OCI-LY7 (cell line): Measurements from ENCODE around the gene NOBOX. TPM values are rescaled to one million over a fixed set of nuclear protein-coding genes. Genes with fewer than 3 reads are reported as not detected.

ENCODE experiments used
- BruUV-seq: library from RNA; stranded (reverse); fragments of 400-500 nt; replicated peaks from 2 replicates; lab custom pipeline; 2021; lab: Mats Ljungman, UMichigan
- CTCF ChIA-PET: fragments of 300-600 bp; sonication (Branson Sonifier 250); formaldehyde crosslinking; loops from one replicate; lab custom pipeline; 2022; ENCODE audit warnings: antibody characterized with exemption; ENCODE audit not compliant: unreplicated experiment; lab: Charles Lee
- POLR2A ChIA-PET: fragments of 300-600 bp; sonication (Branson Sonifier 250); formaldehyde crosslinking; loops from one replicate; lab custom pipeline; 2022; ENCODE audit warnings: antibody characterized with exemption; lab: Charles Lee
- DNase-seq: peaks from one replicate; pipeline ENCODE4 v3.0.0-alpha.2; 2015; ENCODE audit warnings: low spot score
- H2AFZ ChIP-seq: fragments of 200-600 bp; sonication (generic), shearing (Covaris generic); 2 replicates; pipeline ENCODE4 v1.6.1; 2014; ENCODE audit warnings: mild to moderate bottlenecking, antibody characterized with exemption, low read length, moderate library complexity
- H3K27ac ChIP-seq: fragments of 200-600 bp; sonication (generic); 2 replicates; pipeline ENCODE4 v1.5.1; 2014; ENCODE audit warnings: mixed run types, low read depth, mild to moderate bottlenecking, moderate library complexity, low read length, inconsistent platforms; ENCODE audit not compliant: poor library complexity, severe bottlenecking
- H3K36me3 ChIP-seq: fragments of 200-600 bp; sonication (generic); 2 replicates; pipeline ENCODE4 v1.6.1; 2014; ENCODE audit warnings: mild to moderate bottlenecking, antibody characterized with exemption, low read length, moderate library complexity, mixed read lengths; ENCODE audit not compliant: insufficient read depth
- H3K4me1 ChIP-seq: fragments of 200-600 bp; sonication (generic); 2 replicates; pipeline ENCODE4 v1.5.1; 2014; ENCODE audit warnings: mild to moderate bottlenecking, low read length; ENCODE audit not compliant: insufficient read depth, poor library complexity, severe bottlenecking
- H3K4me2 ChIP-seq: fragments of 200-600 bp; sonication (generic); 2 replicates; pipeline ENCODE4 v1.6.1; 2014; ENCODE audit warnings: mild to moderate bottlenecking, low read length
- H3K4me3 ChIP-seq: fragments of 200-600 bp; sonication (generic); 2 replicates; pipeline ENCODE4 v1.5.1; 2014; ENCODE audit warnings: mild to moderate bottlenecking, low read depth, low read length; ENCODE audit not compliant: poor library complexity, severe bottlenecking
- H3K79me2 ChIP-seq: fragments of 200-600 bp; sonication (generic); 2 replicates; pipeline ENCODE4 v1.6.1; 2016; ENCODE audit warnings: low read depth, mild to moderate bottlenecking, low read length, moderate library complexity, mixed read lengths; ENCODE audit not compliant: insufficient read depth
- H3K9me2 ChIP-seq: fragments of 200-600 bp; sonication (generic); 2 replicates; pipeline ENCODE4 v1.6.1; 2016; ENCODE audit warnings: mild to moderate bottlenecking, low read length, mixed read lengths; ENCODE audit not compliant: insufficient read depth
- H3K9me3 ChIP-seq: fragments of 200-600 bp; sonication (generic); 2 replicates; pipeline ENCODE4 v1.6.1; 2014; ENCODE audit warnings: mild to moderate bottlenecking, mixed run types, low read length, mixed read lengths
- H4K20me1 ChIP-seq: fragments of 200-600 bp; sonication (generic); 2 replicates; pipeline ENCODE4 v1.6.1; 2014; ENCODE audit warnings: mild to moderate bottlenecking, antibody characterized with exemption, low read length, moderate library complexity, mixed read lengths; ENCODE audit not compliant: insufficient read depth
- CTCF ChIP-seq: fragments of 200-600 bp; sonication (generic); conservative IDR thresholded peaks from 2 replicates; pipeline ENCODE4 v1.5.1; 2014; ENCODE audit warnings: mild to moderate bottlenecking, antibody characterized with exemption, low read length, moderate library complexity, mixed read lengths
- EZH2phosphoT487 ChIP-seq: fragments of 200-600 bp; sonication (generic); IDR thresholded peaks from 2 replicates; pipeline ENCODE4 v1.6.1; 2018; ENCODE audit warnings: low read depth, borderline replicate concordance, mild to moderate bottlenecking, mixed run types, antibody characterized with exemption, low read length, moderate library complexity, mixed read lengths
- intact Hi-C: fragments of 100-400 bp; cut with micrococcal nuclease; formaldehyde crosslinking; loops from one replicate; pipeline ENCODE4 v1.10.0; 2022; ENCODE audit not compliant: unreplicated experiment
- total RNA-seq, 2 experiments: library from RNA; depleted of rRNA in 1 of 2; stranded (reverse); fragments of >200 nt in 1 of 2; shearing (Covaris generic) in 1 of 2; gene quantifications; 2 replicates each; pipeline ENCODE4 v1.2.3, GENCODE V29; 2014 to 2022

Gene NOBOX
- total RNA-seq, 2 experiments from 2014 or later, result not detected

DNA sequence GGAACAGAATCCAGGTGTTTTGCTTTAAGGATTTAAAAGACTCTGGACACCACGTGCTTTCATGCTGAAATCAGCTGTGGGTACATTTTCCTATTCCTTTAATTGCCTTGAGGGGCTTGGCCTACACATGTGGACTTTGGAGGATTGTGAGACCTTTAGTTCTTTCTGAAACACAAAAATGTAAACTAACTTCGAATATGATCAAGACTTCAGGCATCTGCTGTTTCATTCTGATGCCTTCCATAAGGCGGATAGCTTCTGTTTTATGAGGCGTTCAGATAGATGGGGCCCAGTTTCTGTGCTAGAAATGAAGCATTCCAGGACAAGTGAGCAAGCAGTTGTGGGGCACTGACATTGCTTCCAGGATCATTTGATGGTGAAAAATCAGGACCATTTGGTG lies 1.5 kb upstream of the NOBOX start:
- H3K4me2 ChIP-seq, result no peak overlapping the region
- intact Hi-C loops, result no loop called here
- no peak overlapping the region for H3K4me3 ChIP-seq
- no peaks in the 10 kb centered on the region for H3K4me1 ChIP-seq
- CTCF ChIA-PET, result no interaction called here
- no peak overlapping the region for H2AFZ ChIP-seq
- H3K36me3 ChIP-seq, result no peaks in the 10 kb centered on the region
- no peak for TF ChIP-seq CTCF
- no peak for TF ChIP-seq EZH2phosphoT487
- POLR2A ChIA-PET, result no interaction called here
- no peaks in the 10 kb centered on the region for H3K9me2 ChIP-seq
- DNase-seq, result no peak
- H4K20me1 ChIP-seq, result no peaks in the 10 kb centered on the region
- BruUV-seq, result no TSS peak
- no peaks in the 10 kb centered on the region for H3K9me3 ChIP-seq
- no peak overlapping the region for H3K27ac ChIP-seq
- H3K79me2 ChIP-seq, result no peaks in the 10 kb centered on the region

GRCh38 chr7:144403102-144403501 lies 391 bp downstream of the NOBOX start:
- TF ChIP-seq CTCF, result no peak
- no peak for TF ChIP-seq EZH2phosphoT487
- DNase-seq, result no peak
- POLR2A ChIA-PET, result interaction anchor here (0.7 kb wide), 1 partner anchor 50 kb away, joined by 5 read pairs; no protein-coding TSS in a partner anchor
- Histone ChIP-seq H3K4me3 (no peak overlapping the region), H3K27ac (no peak overlapping the region), H3K4me1 (no peaks in the 10 kb centered on the region), H4K20me1 (no peaks in the 10 kb centered on the region), H3K9me2 (no peaks in the 10 kb centered on the region), H3K9me3 (no peaks in the 10 kb centered on the region), H3K36me3 (no peaks in the 10 kb centered on the region), H2AFZ (no peak overlapping the region), H3K79me2 (no peaks in the 10 kb centered on the region), H3K4me2 (no peak overlapping the region)
- intact Hi-C loops, result no loop called here
- CTCF ChIA-PET, result no interaction called here
- BruUV-seq, result no TSS peak

- Histone ChIP-seq H3K27ac (no peak overlapping the region), H3K4me1 (no peaks in the 10 kb centered on the region), H2AFZ (no peak overlapping the region), H3K79me2 (no peaks in the 10 kb centered on the region), H3K4me3 (no peak overlapping the region), H3K36me3 (no peaks in the 10 kb centered on the region), H4K20me1 (no peaks in the 10 kb centered on the region), H3K9me2 (no peaks in the 10 kb centered on the region), H3K4me2 (no peak overlapping the region), H3K9me3 (no peaks in the 10 kb centered on the region)
- no peak for DNase-seq
- no TSS peak for BruUV-seq
- no peak for TF ChIP-seq CTCF
- no peak for TF ChIP-seq EZH2phosphoT487
- POLR2A ChIA-PET, result interaction anchor here (0.6 kb wide), 1 partner anchor 31 kb away, joined by 3 read pairs; no protein-coding TSS in a partner anchor
- CTCF ChIA-PET, result no interaction called here
- intact Hi-C loops, result no loop called here
Measured at GRCh38 chr7:144401490-144401889, 2.0 kb downstream of the NOBOX start.
